ENCODE data around the gene LHX8.

LHX8 gene

GRCh38 chr1:75203415-75204277 is 69.5 kb downstream of the LHX8 start:
- no peak for DNase-seq (ENCODE audit: low spot score)

GRCh38 chr1:75208862-75209261 is 74.7 kb downstream of the LHX8 start:
- DNase-seq (ENCODE audit: low spot score), result no peak
